NCI-H128 (cell line): ENCODE measurements around the gene SLC66A3.

Experiments used
- DNase-seq: peaks from one replicate; lab custom pipeline; 2025; ENCODE audit not compliant: unreplicated experiment; lab: John Stamatoyannopoulos, UW

SLC66A3 gene

GRCh38 chr2:11213090-11213638, 57.9 kb downstream of the SLC66A3 start:
- DNase-seq = no peak

- DNase-seq = no peak
These were observed 58.7 kb downstream of the SLC66A3 start for GRCh38 chr2:11213975-11214374.

GRCh38 chr2:11214770-11215169, 59.5 kb downstream of the SLC66A3 start:
- DNase-seq = no peak

- no peak for DNase-seq
These were observed 60.1 kb downstream of the SLC66A3 start for GRCh38 chr2:11215407-11215806.

GRCh38 chr2:11220445-11220844, 65.2 kb downstream of the SLC66A3 start:
- DNase-seq = no peak

- DNase-seq = no peak
These were observed 67.6 kb downstream of the SLC66A3 start for GRCh38 chr2:11222845-11223244.

GRCh38 chr2:11224887-11225286, 69.6 kb downstream of the SLC66A3 start:
- no peak for DNase-seq

- no peak for DNase-seq
These were observed 72.3 kb downstream of the SLC66A3 start for GRCh38 chr2:11227595-11227994.
